Measurements from ENCODE around the gene BTN3A1. TPM values are rescaled to one million over a fixed set of nuclear protein-coding genes. Genes with fewer than 3 reads are reported as not detected.

Gene BTN3A1
- total and polyA plus RNA-seq, 2 donors (not counting 1 experiment from before 2014, with no cell fraction given) = 31.6 to 42.9 TPM

GRCh38 chr6:26389349-26389894 lies 12.7 kb upstream of the BTN3A1 start:
- Histone ChIP-seq H3K79me2 (ENCODE audit: control insufficient read depth, insufficient read depth, low read length) (no peaks in the 10 kb centered on the region), H3K27ac (ENCODE audit: insufficient read depth, low read length) (no peak overlapping the region), H3K9me3 (ENCODE audit: control insufficient read depth, insufficient read depth, low read depth, low read length) (no peaks in the 10 kb centered on the region), H2AFZ (ENCODE audit: low read length) (no peak overlapping the region), H3K4me1 (ENCODE audit: control insufficient read depth, extremely low read depth, insufficient read depth, low read length) (peaks cover 1% of the 10 kb centered on the region), H4K20me1 (ENCODE audit: control insufficient read depth, extremely low read depth, insufficient read depth, low read length) (no peaks in the 10 kb centered on the region), H3K9ac (ENCODE audit: insufficient read depth, low read length) (no peak overlapping the region), H3K4me3 (replicated peaks in 1 of 4; ENCODE audit: control extremely low read depth in 1 of 4, insufficient read depth in 1 of 4, low read depth in 3 of 4, low read length in 4 of 4) (no peak overlapping the region), H3K4me2 (ENCODE audit: extremely low read depth, insufficient read depth, low read length) (no peak overlapping the region), H3K36me3 (ENCODE audit: control insufficient read depth, insufficient read depth, low read length) (no peaks in the 10 kb centered on the region), H3K27me3 (ENCODE audit: control insufficient read depth, insufficient read depth, low read length) (no peaks in the 10 kb centered on the region)
- no peak for DNase-seq (ENCODE audit: low read depth in 2 of 2)
- TF ChIP-seq CTCF (conservative IDR thresholded peaks at IDR 0.05 in 1 of 2, IDR thresholded peaks at IDR 0.05 in 1 of 2; ENCODE audit: low read depth in 1 of 2, low read length in 2 of 2) (no peak), EZH2 (IDR thresholded peaks at IDR 0.05; ENCODE audit: low read length, missing control alignments) (no peak)

GRCh38 chr6:26390531-26390930 lies 11.5 kb upstream of the BTN3A1 start:
- Histone ChIP-seq H3K9me3 (ENCODE audit: control insufficient read depth, insufficient read depth, low read depth, low read length) (no peaks in the 10 kb centered on the region), H3K4me1 (ENCODE audit: control insufficient read depth, extremely low read depth, insufficient read depth, low read length) (peaks cover 2% of the 10 kb centered on the region), H3K9ac (ENCODE audit: insufficient read depth, low read length) (no peak overlapping the region), H3K36me3 (ENCODE audit: control insufficient read depth, insufficient read depth, low read length) (no peaks in the 10 kb centered on the region), H4K20me1 (ENCODE audit: control insufficient read depth, extremely low read depth, insufficient read depth, low read length) (no peaks in the 10 kb centered on the region), H3K79me2 (ENCODE audit: control insufficient read depth, insufficient read depth, low read length) (no peaks in the 10 kb centered on the region), H2AFZ (ENCODE audit: low read length) (no peak overlapping the region), H3K27me3 (ENCODE audit: control insufficient read depth, insufficient read depth, low read length) (no peaks in the 10 kb centered on the region), H3K4me2 (ENCODE audit: extremely low read depth, insufficient read depth, low read length) (no peak overlapping the region), H3K27ac (ENCODE audit: insufficient read depth, low read length) (no peak overlapping the region), H3K4me3 (replicated peaks in 1 of 4; ENCODE audit: control extremely low read depth in 1 of 4, insufficient read depth in 1 of 4, low read depth in 3 of 4, low read length in 4 of 4) (no peak overlapping the region)
- no peak for TF ChIP-seq EZH2 (IDR thresholded peaks at IDR 0.05; ENCODE audit: low read length, missing control alignments)
- TF ChIP-seq CTCF (conservative IDR thresholded peaks at IDR 0.05 in 1 of 2, IDR thresholded peaks at IDR 0.05 in 1 of 2; ENCODE audit: low read depth in 1 of 2, low read length in 2 of 2) = no peak
- no peak for DNase-seq (ENCODE audit: low read depth in 2 of 2)

GRCh38 chr6:26392932-26393636 lies 9.0 kb upstream of the BTN3A1 start:
- H3K9me3 ChIP-seq (ENCODE audit: control insufficient read depth, insufficient read depth, low read depth, low read length) = no peaks in the 10 kb centered on the region
- no peaks in the 10 kb centered on the region for H3K79me2 ChIP-seq (ENCODE audit: control insufficient read depth, insufficient read depth, low read length)
- H3K36me3 ChIP-seq (ENCODE audit: control insufficient read depth, insufficient read depth, low read length) = no peaks in the 10 kb centered on the region
- H4K20me1 ChIP-seq (ENCODE audit: control insufficient read depth, extremely low read depth, insufficient read depth, low read length) = no peaks in the 10 kb centered on the region
- peaks cover 2% of the 10 kb centered on the region for H3K4me1 ChIP-seq (ENCODE audit: control insufficient read depth, extremely low read depth, insufficient read depth, low read length)
- peak in 1 of 2 donors; percentile 60 for DNase-seq (ENCODE audit: low read depth in 2 of 2)
- TF ChIP-seq CTCF (conservative IDR thresholded peaks at IDR 0.05 in 1 of 2, IDR thresholded peaks at IDR 0.05 in 1 of 2; ENCODE audit: low read depth in 1 of 2, low read length in 2 of 2) (no peak), EZH2 (IDR thresholded peaks at IDR 0.05; ENCODE audit: low read length, missing control alignments) (no peak)
- no peak overlapping the region for H3K4me2 ChIP-seq (ENCODE audit: extremely low read depth, insufficient read depth, low read length)
- no peaks in the 10 kb centered on the region for H3K27me3 ChIP-seq (ENCODE audit: control insufficient read depth, insufficient read depth, low read length)
- no peak overlapping the region for H3K9ac ChIP-seq (ENCODE audit: insufficient read depth, low read length)
- H3K4me3 ChIP-seq (replicated peaks in 1 of 4; ENCODE audit: control extremely low read depth in 1 of 4, insufficient read depth in 1 of 4, low read depth in 3 of 4, low read length in 4 of 4) = no peak overlapping the region
- no peak overlapping the region for H3K27ac ChIP-seq (ENCODE audit: insufficient read depth, low read length)
- no peak overlapping the region for H2AFZ ChIP-seq (ENCODE audit: low read length)

Measured in fibroblast of lung (primary cell).